ENCODE data around the gene ARPC1B.

ARPC1B gene

GRCh38 chr7:99387912-99388311 is 13.4 kb downstream of the ARPC1B start:
- no peak for FAIRE-seq

DNA sequence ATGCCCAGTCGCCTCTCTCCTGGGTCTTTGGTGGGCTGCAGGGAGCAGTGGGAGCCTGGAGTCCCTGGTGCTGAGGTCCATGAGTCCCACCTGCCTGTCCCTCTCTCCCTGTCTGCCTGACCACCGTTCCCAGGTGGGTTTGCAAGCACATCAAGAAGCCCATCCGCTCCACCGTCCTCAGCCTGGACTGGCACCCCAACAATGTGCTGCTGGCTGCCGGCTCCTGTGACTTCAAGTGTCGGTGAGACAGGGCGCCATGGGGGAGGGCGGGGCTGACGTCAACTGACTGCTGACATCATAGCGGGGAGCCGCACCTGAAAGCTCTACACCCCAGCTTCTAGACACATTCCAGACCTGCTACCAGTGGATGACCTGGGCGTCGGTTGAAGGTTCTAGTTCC is 15.2 kb downstream of the ARPC1B start:
- no peak for FAIRE-seq
- no peak for DNase-seq (ENCODE audit: low spot score)

More at GRCh38 chr7:99387912-99388311, 13.4 kb downstream of the ARPC1B start:
- no peak for DNase-seq (ENCODE audit: low spot score)

GRCh38 chr7:99390941-99391602 is 16.5 kb downstream of the ARPC1B start:
- no peak for FAIRE-seq
- DNase-seq (ENCODE audit: low spot score), result no peak

DNA sequence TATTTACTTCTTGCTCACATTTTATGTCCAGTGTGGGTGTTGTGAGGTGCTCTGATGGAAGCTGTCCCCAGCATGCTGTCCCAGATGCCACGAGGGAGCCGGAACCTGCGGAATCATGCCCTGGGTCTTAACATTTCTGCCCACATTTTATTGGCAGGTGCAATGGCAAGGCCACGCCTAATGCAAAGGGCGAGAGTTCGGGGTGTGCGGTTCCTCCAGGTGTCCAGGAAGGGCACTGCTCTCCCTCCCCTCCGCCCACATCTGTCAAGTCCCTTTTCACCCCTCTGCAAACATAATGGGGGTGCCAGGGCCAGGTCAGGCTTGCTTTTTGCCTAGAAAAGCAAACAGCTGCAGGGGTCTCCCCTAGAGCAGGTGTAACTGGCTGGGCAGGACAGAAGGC is 17.5 kb downstream of the ARPC1B start:
- FAIRE-seq (no peak), DNase-seq (ENCODE audit: low spot score) (no peak)

DNA sequence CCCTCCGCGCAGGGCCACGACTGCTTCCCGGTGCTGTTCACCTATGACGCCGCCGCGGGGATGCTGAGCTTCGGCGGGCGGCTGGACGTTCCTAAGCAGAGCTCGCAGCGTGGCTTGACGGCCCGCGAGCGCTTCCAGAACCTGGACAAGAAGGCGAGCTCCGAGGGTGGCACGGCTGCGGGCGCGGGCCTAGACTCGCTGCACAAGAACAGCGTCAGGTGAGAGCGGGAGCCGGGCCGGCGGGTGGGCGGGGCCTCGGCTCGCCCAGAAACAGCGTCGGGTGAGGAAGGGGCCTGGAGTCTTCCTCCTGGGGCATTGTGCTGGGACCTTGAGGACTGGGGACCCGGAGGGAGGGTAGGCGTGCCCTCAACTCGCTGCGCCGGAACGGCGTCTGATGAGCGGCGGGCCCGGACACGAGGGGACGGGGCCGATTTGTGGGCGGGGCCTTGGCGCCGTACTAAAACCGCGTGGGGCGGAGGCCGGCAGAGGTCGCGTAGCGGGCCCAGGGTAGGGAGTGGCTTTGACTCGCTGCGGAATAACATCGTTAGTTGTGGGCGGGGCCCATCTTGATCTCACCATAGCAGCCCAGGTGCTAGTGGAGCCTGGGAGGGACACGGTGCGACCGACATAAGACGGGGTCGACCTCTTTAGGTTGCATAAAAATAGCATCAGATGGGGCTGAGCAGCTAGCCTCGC is 18.3 kb downstream of the ARPC1B start:
- no peak for FAIRE-seq
- DNase-seq (ENCODE audit: low spot score), result no peak

DNA sequence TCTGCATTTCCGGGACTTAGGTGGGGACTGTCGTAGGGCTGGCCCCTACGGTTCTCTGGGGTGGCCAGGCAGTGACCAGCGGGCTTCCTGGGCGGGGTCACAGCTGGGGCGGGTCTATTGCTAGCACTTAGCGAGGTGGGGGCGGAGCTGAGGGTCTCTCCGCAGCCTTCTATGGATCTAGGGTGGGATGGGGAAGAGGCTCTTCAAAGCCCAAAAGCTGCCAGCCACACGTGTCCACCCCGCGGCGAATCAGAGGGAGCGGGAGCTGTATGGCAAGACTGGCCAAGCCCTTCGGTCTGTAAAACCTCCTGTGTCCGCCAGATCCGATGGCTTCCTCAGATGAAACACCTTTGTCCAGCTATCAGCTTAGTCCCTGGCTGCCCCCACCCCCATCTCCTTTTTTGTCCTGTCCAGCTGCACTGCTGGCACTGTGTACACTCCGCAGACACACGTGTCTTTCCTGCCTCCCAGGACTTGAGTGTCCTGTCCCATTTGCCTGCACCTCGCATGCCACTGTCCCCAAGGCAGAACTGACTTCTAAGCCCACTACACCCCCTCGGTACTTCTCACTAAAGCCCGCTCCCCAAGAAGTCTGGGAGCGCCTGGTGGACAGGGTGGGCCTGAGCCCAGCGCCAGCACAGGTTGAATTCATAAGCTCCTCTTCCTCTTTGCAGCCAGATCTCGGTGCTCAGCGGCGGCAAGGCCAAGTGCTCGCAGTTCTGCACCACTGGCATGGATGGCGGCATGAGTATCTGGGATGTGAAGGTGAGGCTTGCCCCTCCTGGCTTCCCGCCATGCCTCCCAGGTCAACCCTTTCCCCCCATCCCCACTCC is 19.0 kb downstream of the ARPC1B start:
- no peak for FAIRE-seq
- DNase-seq (ENCODE audit: low spot score), result no peak

DNA sequence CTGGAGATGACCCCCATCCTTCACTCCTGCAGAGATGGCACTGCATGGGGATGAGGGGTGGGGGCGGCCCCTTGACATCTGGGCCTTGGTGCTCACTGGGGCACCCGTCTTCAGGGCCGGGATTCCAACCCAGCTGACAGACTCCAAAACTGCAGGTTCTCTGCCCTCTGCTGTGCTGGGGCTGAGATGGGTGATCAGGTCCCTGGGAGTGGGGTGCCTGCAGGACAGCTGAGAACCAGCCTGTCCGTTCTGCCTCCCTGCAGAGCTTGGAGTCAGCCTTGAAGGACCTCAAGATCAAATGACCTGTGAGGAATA is 19.6 kb downstream of the ARPC1B start:
- no peak for DNase-seq (ENCODE audit: low spot score)
- no peak for FAIRE-seq

- no peak for FAIRE-seq
- no peak for DNase-seq (ENCODE audit: low spot score)
These were observed 21.2 kb downstream of the ARPC1B start for GRCh38 chr7:99395616-99396327.

GRCh38 chr7:99396418-99397296 is 22.1 kb downstream of the ARPC1B start:
- FAIRE-seq (no peak), DNase-seq (ENCODE audit: low spot score) (no peak)

- DNase-seq (ENCODE audit: low spot score) (no peak), FAIRE-seq (no peak)
These were observed 22.9 kb downstream of the ARPC1B start for GRCh38 chr7:99397297-99397983.

DNA sequence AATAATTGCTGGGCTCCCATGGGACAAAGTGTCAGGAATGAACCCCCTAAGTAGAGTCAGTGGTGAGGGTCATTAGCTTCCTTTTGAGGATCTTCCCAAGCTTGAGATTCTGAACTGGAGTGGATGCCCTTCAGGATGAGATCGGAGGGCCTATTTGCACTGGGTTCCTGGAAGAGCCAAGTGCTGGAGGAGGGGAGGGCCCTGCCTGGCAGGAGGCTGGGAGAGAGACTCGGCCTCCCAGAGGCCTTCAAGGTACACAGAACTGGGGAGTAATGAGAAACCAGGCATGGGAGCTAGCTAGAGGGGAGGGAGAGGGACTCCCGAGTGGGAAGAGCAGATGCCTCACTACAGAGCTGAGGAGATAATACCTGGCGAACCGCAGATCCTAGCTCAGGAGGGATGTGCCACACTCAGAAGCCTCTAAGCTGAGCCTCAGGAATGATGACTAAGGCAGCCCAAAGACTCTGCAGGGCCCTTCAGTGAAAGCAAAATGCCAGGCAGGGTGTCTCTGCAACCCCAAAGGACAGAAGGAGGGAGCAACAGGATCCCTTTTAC is 24.4 kb downstream of the ARPC1B start:
- DNase-seq (ENCODE audit: low spot score), result no peak
- FAIRE-seq, result no peak

DNA sequence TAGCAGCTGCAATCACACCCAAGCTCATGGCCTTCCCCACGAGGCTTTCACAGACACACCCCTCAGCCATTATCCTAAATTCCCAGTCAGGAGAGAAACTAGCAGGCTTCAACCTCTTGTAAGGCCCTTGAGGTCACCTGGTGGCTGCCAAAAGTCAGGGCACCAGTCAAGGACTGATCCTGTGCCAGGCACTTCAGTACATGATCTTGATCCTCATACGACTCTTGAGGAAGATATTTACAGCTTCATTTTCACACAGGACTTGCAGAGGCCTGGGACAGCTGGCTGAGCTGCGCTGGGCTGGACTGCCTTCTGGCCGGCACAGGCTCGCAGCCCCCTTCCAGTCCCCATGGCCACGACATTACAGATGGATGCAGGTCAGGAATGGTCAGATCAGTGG is 25.1 kb downstream of the ARPC1B start:
- DNase-seq (ENCODE audit: low spot score), result no peak
- FAIRE-seq, result no peak

DNA sequence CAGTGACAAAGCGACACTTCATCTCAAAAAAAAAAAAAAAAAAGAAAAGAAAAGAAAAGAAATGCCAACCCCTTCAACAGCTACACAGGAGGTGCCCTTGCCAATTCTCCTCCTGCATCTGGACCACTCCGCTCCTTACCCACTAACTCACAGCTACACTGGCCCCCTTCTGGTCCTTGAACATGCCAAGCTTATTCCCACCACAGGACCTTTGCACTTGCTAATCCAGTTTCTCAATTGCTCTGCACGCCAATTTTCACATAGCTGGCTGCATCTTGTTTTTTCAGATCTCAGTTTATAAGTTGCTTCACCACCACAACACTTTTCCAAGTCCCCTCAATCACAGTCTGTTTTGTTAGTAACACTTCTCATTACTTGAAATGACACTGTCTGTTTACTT is 28.3 kb downstream of the ARPC1B start:
- FAIRE-seq (no peak), DNase-seq (ENCODE audit: low spot score) (no peak)

DNA sequence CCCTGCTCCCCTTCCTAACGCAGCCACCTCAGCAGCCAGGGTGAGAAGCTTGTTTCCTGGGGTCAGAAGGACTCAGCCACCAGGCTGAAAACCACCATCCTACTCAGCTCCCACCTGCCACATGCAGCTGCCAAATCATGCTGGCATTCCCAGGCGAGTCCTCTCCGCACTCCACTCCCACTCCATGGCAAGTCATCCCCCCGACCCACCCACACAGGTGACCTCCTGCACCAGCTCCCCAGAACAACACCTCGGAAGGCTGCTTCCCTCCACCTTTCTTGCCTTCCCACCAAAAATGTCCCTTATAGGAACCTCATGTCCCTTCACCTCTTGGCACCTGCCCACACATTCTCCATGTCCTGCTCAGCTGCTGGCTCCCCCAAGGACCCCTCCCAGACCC is 29.2 kb downstream of the ARPC1B start:
- DNase-seq (ENCODE audit: low spot score), result no peak
- FAIRE-seq, result no peak

DNA sequence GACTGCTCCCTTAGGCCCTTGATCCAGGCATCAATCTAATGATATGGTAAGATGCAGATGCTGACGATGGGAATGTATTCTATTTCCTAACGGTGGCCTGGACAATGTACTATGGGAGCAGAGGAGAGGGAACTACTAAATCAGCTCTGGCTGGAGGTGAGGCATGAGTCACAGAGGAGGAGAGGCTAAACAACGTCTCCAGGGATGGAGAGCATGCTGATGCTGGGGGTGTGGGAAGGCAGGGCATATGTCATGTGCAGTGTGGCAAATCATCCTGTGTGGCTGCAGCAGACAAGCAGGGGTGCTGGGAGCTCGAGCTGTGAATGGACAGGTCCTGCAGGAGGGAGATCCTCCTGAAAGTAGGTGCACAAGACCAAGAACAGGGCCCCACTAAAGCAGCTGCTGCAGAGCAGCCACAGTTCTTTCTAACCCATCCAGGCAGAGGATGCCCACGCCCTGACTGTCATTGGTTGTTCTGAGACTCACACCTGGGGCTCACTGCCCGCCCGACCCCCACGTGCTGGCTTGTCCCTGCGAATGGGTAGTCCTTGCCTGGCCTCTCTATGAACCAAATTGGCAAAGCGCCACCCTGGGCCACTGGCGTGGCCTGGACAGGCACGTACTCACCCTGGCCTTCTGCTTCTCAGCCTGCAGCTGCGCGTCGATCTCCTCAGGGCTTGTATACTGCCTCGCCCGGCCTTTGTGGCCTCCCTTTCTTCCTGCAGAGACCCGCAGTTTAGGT is 29.9 kb downstream of the ARPC1B start:
- no peak for FAIRE-seq

GRCh38 chr7:99404977-99405320 is 30.4 kb downstream of the ARPC1B start:
- no peak for DNase-seq (ENCODE audit: low spot score)
- no peak for FAIRE-seq

More for the DNA sequence above, 29.9 kb downstream of the ARPC1B start:
- DNase-seq (ENCODE audit: low spot score), result peak; percentile 36

DNA sequence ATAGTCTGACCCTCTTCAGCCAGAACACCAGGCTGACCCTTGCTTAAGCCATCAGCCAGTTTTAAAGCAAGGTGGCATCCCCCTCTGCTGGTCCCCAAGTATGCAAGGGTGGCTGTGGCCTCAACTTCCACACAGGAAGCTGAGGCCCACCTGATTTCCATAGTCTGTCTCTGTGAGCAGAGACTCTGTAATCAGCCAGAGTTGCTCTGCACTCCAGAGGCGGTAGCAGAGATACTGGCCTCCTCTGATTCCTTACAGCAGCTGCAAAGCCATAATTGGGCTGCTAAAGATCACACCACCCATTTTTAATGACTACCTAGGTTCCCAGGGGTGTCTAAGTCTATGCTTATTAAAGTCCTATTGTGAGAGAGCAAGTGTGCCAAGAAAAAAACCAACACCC is 32.0 kb downstream of the ARPC1B start:
- DNase-seq (ENCODE audit: low spot score), result no peak

DNA sequence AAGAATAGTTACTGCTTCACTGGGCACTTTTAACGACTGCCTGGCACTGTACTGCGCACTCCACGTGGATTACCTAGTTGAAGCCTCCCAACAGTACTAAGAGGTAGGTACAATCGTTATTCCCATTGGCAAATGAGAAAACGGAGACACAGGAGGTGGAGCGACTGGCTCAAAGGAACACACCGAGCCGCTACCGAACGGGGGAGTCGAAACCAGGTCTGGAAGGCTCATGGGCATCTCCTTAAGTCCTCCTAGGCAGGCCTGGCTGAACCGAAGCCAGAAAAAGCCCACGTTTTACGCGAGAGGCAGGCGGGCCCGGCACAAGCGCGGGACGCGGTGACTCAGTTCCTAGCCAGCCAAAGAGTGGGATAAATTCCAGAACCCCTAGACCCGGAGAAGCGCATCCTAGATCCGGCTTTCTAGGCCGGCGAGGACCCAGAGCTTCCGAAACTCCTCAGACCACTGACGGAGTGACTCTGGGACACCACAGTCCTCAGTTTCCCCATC is 33.4 kb downstream of the ARPC1B start:
- DNase-seq (ENCODE audit: low spot score), result peak; percentile 57

More for the DNA sequence above, 32.0 kb downstream of the ARPC1B start:
- no peak for FAIRE-seq

More for the DNA sequence above, 33.4 kb downstream of the ARPC1B start:
- no peak for FAIRE-seq
